Measurements from ENCODE around the gene PPFIA1. TPM values are rescaled to one million over a fixed set of nuclear protein-coding genes. Genes with fewer than 3 reads are reported as not detected.

Gene PPFIA1
- total and polyA plus RNA-seq, 10 of the 15 experiments (the other 5 are each of a cell fraction or from before 2014, with no cell fraction given), result 5.2 to 26.2 (median 15.8) TPM

- TF ChIP-seq CUX1 (IDR thresholded peaks at IDR 0.05; ENCODE audit: insufficient replicate concordance, low read depth, low read length) (no peak), ETV6 (conservative IDR thresholded peaks at IDR 0.05 in 1 of 2, IDR thresholded peaks at IDR 0.05 in 1 of 2; ENCODE audit: borderline replicate concordance in 1 of 2, low read depth in 1 of 2) (no peak), TAF1 (IDR thresholded peaks at IDR 0.05; ENCODE audit: borderline replicate concordance, low read depth, low read length) (no peak), ZSCAN29 (IDR thresholded peaks at IDR 0.05) (no peak), STAT3 (IDR thresholded peaks at IDR 0.05; ENCODE audit: low read depth, low read length) (no peak), IKZF1 (conservative IDR thresholded peaks at IDR 0.05) (no peak), IRF3 (IDR thresholded peaks at IDR 0.05) (no peak), SREBF2 (IDR thresholded peaks at IDR 0.05; ENCODE audit: low read length) (no peak), ASH2L (IDR thresholded peaks at IDR 0.05; ENCODE audit: borderline replicate concordance, low read depth) (no peak), SMAD1 (IDR thresholded peaks at IDR 0.05; ENCODE audit: low read depth, partially characterized antibody) (no peak)
These were observed 37.0 kb upstream of the PPFIA1 start (continued) for GRCh38 chr11:70233511-70233934.

Data from GM12878 (cell line).